HL-60 (cell line): ENCODE data around the gene GALM.
A peak's percentile ranks its signal among the peaks of the same experiment; 100 is the strongest.

Experiments used
- DNase-seq, 2 experiments: peaks; one replicate each; pipeline ENCODE4 v3.0.0-alpha.2; 2010 to 2020; ENCODE audit warnings: low read depth in 1 of 2, low spot score in 1 of 2
- H3K27ac ChIP-seq: fragments of 250-450 bp; sonication (Bioruptor Pico); replicated peaks from 2 replicates; pipeline ENCODE4 v1.5.1; 2020; ENCODE audit warnings: mild to moderate bottlenecking, moderate library complexity
- H3K27me3 ChIP-seq: fragments of 250-450 bp; sonication (Bioruptor Pico); 2 replicates; pipeline ENCODE4 v1.5.1; 2021; ENCODE audit warnings: mild to moderate bottlenecking, moderate library complexity; ENCODE audit not compliant: insufficient read depth, poor library complexity, severe bottlenecking
- H3K4me3 ChIP-seq: replicated peaks from 2 replicates; pipeline ENCODE4 v1.5.1; 2011; ENCODE audit warnings: mild to moderate bottlenecking, control low read depth, low read length; ENCODE audit not compliant: insufficient read depth
- CTCF ChIP-seq: IDR thresholded peaks from one replicate; pipeline ENCODE4 v1.5.1; 2011; ENCODE audit warnings: low read length, control low read depth, inconsistent platforms; ENCODE audit not compliant: insufficient read depth
- GABPA ChIP-seq: IDR thresholded peaks from 2 replicates; pipeline ENCODE4 v1.6.1; 2012; ENCODE audit warnings: low read depth
- POLR2AphosphoS5 ChIP-seq: IDR thresholded peaks from 2 replicates; pipeline ENCODE4 v1.6.1; 2012; ENCODE audit warnings: low read depth
- REST ChIP-seq: IDR thresholded peaks from 2 replicates; pipeline ENCODE4 v1.6.1; 2012; ENCODE audit warnings: low read depth; ENCODE audit not compliant: insufficient replicate concordance
- SPI1 ChIP-seq: IDR thresholded peaks from 2 replicates; pipeline ENCODE4 v1.6.1; 2012; ENCODE audit warnings: low read depth, mild to moderate bottlenecking, borderline replicate concordance

GALM gene

GRCh38 chr2:38654528-38655381 is 11.2 kb upstream of the GALM start:
- H3K27ac ChIP-seq, result peak overlapping the region; percentile 71
- no peak overlapping the region for H3K4me3 ChIP-seq

GRCh38 chr2:38655441-38655840 is 10.5 kb upstream of the GALM start:
- H3K4me3 ChIP-seq, result no peak overlapping the region
- DNase-seq, result no peak

More at GRCh38 chr2:38654528-38655381, 11.2 kb upstream of the GALM start:
- TF ChIP-seq REST (no peak), POLR2AphosphoS5 (no peak), SPI1 (no peak), GABPA (no peak)
- DNase-seq, result peak in 1 of 2 experiments; percentile 49
- no peaks in the 10 kb centered on the region for H3K27me3 ChIP-seq

GRCh38 chr2:38656866-38657480 is 8.9 kb upstream of the GALM start:
- Histone ChIP-seq H3K27ac (no peak overlapping the region), H3K4me3 (no peak overlapping the region), H3K27me3 (no peaks in the 10 kb centered on the region)
- no peak for TF ChIP-seq POLR2AphosphoS5
- no peak for TF ChIP-seq SPI1
- no peak for TF ChIP-seq GABPA
- no peak for TF ChIP-seq CTCF
- no peak for TF ChIP-seq REST
- DNase-seq, result no peak

More at GRCh38 chr2:38655441-38655840, 10.5 kb upstream of the GALM start:
- Histone ChIP-seq H3K27ac (no peak overlapping the region), H3K27me3 (no peaks in the 10 kb centered on the region)
- TF ChIP-seq POLR2AphosphoS5 (no peak), REST (no peak), SPI1 (no peak), CTCF (no peak), GABPA (no peak)
